ENCODE data around the gene ANKRD24. TPM values are rescaled to one million over a fixed set of nuclear protein-coding genes. Genes with fewer than 3 reads are reported as not detected.

Gene ANKRD24
- total and polyA plus RNA-seq, 2 of the 13 experiments (the other 11 are each of a cell fraction or from before 2014, with no cell fraction given): 0.13 to 0.24 TPM

GRCh38 chr19:4233282-4233853 lies 50.9 kb downstream of the ANKRD24 start (continued):
- TF ChIP-seq NFAT5 (CRISPR knock-in tag; IDR thresholded peaks at IDR 0.05) (no peak), HMGXB4 (CRISPR knock-in tag; IDR thresholded peaks at IDR 0.05; ENCODE audit: borderline replicate concordance in 1 of 2, low read depth in 1 of 2) (peak in 1 of 2 experiments; percentile 28; a peak in 2 of 4 replicates), SOX5 (CRISPR knock-in tag; IDR thresholded peaks at IDR 0.05; ENCODE audit: borderline replicate concordance) (no peak), PRPF4 (IDR thresholded peaks at IDR 0.05; ENCODE audit: low read depth, low read length, poor library complexity, severe bottlenecking) (no peak), XBP1 (CRISPR knock-in tag; IDR thresholded peaks at IDR 0.05) (no peak), RERE (CRISPR knock-in tag; IDR thresholded peaks at IDR 0.05; ENCODE audit: low read depth) (no peak), TIGD3 (CRISPR knock-in tag; IDR thresholded peaks at IDR 0.05; ENCODE audit: borderline replicate concordance) (no peak), JARID2 (CRISPR knock-in tag; IDR thresholded peaks at IDR 0.05; ENCODE audit: insufficient replicate concordance) (no peak), FOXP1 (IDR thresholded peaks at IDR 0.05) (no peak), FOXP1 (CRISPR knock-in tag; IDR thresholded peaks at IDR 0.05) (peak; percentile 26; the same call in 1 of the 2 replicates), ZNF619 (CRISPR knock-in tag; IDR thresholded peaks at IDR 0.05) (no peak), PBX3 (CRISPR knock-in tag; IDR thresholded peaks at IDR 0.05; ENCODE audit: borderline replicate concordance) (no peak), CC2D1A (CRISPR knock-in tag; IDR thresholded peaks at IDR 0.05) (no peak)
